VCaP (cell line): ENCODE data around the gene TRIM66.

Experiments used
- H3K27ac ChIP-seq: fragments of 450-650 bp; 2 replicates; pipeline ENCODE4 v1.5.1; 2017
- TF ChIP-seq, protein P1 (sequence below): fragments of 450-650 bp; conservative IDR thresholded peaks from 2 replicates; pipeline ENCODE4 v1.5.1; 2017; ENCODE audit warnings: mild to moderate bottlenecking, moderate library complexity

TRIM66 gene

GRCh38 chr11:8712506-8712905 is 30.0 kb upstream of the TRIM66 start:
- TF ChIP-seq, protein P1, sequence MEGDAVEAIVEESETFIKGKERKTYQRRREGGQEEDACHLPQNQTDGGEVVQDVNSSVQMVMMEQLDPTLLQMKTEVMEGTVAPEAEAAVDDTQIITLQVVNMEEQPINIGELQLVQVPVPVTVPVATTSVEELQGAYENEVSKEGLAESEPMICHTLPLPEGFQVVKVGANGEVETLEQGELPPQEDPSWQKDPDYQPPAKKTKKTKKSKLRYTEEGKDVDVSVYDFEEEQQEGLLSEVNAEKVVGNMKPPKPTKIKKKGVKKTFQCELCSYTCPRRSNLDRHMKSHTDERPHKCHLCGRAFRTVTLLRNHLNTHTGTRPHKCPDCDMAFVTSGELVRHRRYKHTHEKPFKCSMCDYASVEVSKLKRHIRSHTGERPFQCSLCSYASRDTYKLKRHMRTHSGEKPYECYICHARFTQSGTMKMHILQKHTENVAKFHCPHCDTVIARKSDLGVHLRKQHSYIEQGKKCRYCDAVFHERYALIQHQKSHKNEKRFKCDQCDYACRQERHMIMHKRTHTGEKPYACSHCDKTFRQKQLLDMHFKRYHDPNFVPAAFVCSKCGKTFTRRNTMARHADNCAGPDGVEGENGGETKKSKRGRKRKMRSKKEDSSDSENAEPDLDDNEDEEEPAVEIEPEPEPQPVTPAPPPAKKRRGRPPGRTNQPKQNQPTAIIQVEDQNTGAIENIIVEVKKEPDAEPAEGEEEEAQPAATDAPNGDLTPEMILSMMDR: no peak
- H3K27ac ChIP-seq: no peak overlapping the region

DNA sequence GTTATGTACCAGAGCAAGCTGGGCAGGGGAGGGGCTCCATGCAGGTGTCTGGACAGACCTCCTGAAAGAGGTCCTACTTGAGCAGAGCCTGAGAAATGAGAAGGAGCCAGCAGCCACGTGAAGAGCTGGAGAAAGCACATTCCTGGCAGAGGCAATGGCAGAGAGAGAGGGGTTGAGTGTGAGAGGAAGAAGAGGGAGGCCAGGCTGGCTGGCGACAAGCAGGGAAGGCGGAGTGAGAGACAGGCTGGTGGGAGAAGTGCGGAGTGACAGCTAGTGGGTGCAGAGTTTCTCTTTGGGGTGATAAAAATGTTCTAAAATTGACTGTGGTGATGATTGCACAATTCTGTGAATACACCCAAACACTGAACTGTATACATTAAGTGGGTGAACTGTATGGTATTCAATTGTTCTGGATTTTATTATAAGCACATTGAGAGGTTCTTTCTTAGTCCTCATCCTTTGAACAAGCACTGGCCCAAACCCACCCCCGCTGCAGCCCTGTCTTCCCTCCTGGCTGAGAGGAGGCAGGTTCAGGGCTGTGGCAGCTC is 29.5 kb upstream of the TRIM66 start:
- no peak overlapping the region for H3K27ac ChIP-seq
- TF ChIP-seq, protein P1: no peak

- no peak overlapping the region for H3K27ac ChIP-seq
- TF ChIP-seq, protein P1: no peak
Observed at GRCh38 chr11:8709777-8710176, 27.3 kb upstream of the TRIM66 start.

DNA sequence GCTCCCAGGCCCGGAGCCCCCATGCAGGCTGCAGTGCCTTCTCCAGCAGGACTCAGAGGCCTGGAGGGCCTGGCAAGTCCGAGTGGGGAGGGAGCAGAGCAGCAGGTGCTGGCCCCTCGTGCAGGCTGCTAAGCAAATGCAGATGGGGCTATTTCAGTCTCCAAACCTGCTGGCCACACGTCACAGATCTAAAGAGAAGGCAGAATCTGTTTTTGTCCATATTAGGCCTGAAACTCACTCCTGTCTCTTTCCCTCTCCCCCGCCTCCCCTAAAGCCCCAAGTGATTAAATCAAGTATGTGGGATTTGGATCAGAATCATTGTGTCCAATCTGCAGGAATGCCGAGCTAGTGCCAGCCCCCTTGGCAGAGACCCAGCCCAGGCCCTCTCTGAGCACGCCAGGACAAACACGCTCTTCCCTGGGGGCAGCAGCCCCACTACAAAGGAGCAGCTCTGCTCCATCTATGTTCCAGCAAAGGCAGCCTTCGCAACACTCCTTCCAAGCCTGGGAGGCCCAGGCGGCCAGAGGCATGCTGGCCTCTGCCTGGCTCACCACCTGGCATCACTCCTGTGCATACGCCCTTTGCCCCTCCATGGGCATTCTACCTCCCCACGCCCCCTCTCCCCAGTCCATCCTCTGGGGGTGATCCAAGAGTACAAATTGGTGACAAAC is 26.7 kb upstream of the TRIM66 start:
- no peak overlapping the region for H3K27ac ChIP-seq
- TF ChIP-seq, protein P1: no peak

DNA sequence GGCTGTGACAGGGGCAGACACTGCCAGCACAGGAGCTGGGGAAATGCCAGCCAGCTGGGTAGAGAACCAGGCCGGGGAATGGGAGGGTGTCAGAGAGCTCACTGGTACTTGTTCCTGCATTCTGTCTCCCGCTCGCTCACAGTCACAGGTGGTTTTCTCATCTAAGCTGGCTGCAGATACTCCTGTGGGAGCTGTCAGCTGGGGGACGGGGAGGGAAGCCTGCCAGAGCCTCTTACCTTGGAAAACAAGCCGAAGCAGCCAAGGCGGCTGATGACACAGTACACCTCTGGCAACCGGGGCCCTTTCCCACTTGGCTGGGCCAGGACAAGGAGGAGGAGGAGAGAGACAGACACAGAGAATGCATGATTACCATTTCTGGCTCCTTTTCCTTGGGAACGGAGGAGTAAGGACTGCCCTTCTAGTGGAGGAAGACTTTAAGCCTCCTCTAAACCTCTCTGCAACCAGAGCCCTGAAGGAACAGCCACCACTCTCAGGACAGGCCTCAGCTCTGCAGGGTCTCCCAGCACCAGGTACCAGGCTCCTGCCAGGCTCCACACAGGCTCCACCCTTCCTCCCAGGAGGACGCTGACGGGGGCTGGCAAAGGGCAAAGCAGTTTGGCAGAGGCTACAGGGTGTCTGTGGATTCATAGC is 25.2 kb upstream of the TRIM66 start:
- TF ChIP-seq, protein P1: no peak
- H3K27ac ChIP-seq: no peak overlapping the region

DNA sequence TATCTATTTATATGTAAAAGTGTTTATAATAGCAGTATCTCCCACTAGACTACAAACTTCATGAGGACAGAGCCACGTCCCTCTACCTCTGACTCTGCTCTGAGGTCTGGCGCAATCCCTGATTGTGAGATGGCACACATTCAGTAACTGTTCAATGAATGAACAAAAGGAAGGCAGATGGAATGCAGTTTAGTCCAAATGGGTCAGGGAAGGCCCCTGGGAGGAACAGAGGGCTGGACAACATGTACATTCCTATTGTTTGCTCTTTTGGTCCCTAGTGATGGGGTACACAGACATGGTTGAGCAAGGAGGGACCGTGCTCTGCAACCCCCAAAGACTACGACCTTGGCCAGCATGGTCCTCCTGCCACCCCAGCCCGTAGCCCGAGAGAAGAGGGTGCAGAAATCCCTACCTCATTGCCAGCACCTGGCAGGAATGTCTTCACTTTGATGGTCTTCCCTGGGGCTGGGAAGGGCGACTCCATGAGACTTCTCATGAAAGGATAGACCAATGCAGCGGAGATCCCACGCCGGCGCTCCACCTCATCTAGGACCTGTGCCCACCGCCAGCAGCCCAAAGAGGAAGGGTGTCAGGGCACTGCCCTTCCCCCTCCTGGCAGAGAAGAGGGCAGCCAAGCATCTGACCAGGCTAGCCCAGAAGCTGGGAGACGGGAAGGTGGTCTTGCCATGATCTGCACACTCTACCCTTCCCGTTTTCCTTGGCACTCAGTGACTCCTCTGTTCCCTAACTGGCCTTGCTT is 24.4 kb upstream of the TRIM66 start:
- no peak overlapping the region for H3K27ac ChIP-seq
- TF ChIP-seq, protein P1: no peak

GRCh38 chr11:8705146-8705545 is 22.7 kb upstream of the TRIM66 start:
- TF ChIP-seq, protein P1: no peak
- H3K27ac ChIP-seq: no peak overlapping the region
